HG03139 (cell line): ENCODE measurements around the gene RAB34.

ENCODE experiments used
- ATAC-seq: cut with Tn5 transposase; IDR thresholded peaks from one replicate; pipeline ENCODE4 v1.9.1; 2021; ENCODE audit not compliant: unreplicated experiment

RAB34 gene

GRCh38 chr17:28717578-28718332 is at the start of gene RAB34:
Gene RAB34, minus strand, starts transcription at chr17:28717868. Its CDS starts 602 bp downstream, at chr17:28717266.
- ATAC-seq, result no peak

GRCh38 chr17:28765038-28765437 is 47.4 kb upstream of the RAB34 start:
- no peak for ATAC-seq

GRCh38 chr17:28763804-28764266 is 46.2 kb upstream of the RAB34 start:
- no peak for ATAC-seq

- ATAC-seq, result no peak
Observed at GRCh38 chr17:28763137-28763799, 45.6 kb upstream of the RAB34 start.

GRCh38 chr17:28760601-28761562 is 43.2 kb upstream of the RAB34 start:
- no peak for ATAC-seq

- no peak for ATAC-seq
Observed at GRCh38 chr17:28759256-28759865, 41.7 kb upstream of the RAB34 start.

- no peak for ATAC-seq
Observed at GRCh38 chr17:28758411-28759121, 40.9 kb upstream of the RAB34 start.

GRCh38 chr17:28756049-28756804 is 38.6 kb upstream of the RAB34 start:
- no peak for ATAC-seq

- ATAC-seq, result no peak
Observed at GRCh38 chr17:28755486-28755885, 37.8 kb upstream of the RAB34 start.

- ATAC-seq, result no peak
Observed at GRCh38 chr17:28751600-28752366, 34.1 kb upstream of the RAB34 start.

- peak; percentile 55 for ATAC-seq
Observed at GRCh38 chr17:28750178-28751047, 32.7 kb upstream of the RAB34 start.

- ATAC-seq, result no peak
Observed at GRCh38 chr17:28749516-28750177, 32.0 kb upstream of the RAB34 start.

- no peak for ATAC-seq
Observed at GRCh38 chr17:28748852-28749515, 31.3 kb upstream of the RAB34 start.

GRCh38 chr17:28747801-28748750 is 30.4 kb upstream of the RAB34 start:
- no peak for ATAC-seq

- ATAC-seq, result no peak
Observed at GRCh38 chr17:28747051-28747691, 29.5 kb upstream of the RAB34 start.
